Measurements from ENCODE around the gene JARID2. TPM values are rescaled to one million over a fixed set of nuclear protein-coding genes. Genes with fewer than 3 reads are reported as not detected.

JARID2 gene
- total RNA-seq, 1 donor from 2014 or later: 12.5 TPM

DNA sequence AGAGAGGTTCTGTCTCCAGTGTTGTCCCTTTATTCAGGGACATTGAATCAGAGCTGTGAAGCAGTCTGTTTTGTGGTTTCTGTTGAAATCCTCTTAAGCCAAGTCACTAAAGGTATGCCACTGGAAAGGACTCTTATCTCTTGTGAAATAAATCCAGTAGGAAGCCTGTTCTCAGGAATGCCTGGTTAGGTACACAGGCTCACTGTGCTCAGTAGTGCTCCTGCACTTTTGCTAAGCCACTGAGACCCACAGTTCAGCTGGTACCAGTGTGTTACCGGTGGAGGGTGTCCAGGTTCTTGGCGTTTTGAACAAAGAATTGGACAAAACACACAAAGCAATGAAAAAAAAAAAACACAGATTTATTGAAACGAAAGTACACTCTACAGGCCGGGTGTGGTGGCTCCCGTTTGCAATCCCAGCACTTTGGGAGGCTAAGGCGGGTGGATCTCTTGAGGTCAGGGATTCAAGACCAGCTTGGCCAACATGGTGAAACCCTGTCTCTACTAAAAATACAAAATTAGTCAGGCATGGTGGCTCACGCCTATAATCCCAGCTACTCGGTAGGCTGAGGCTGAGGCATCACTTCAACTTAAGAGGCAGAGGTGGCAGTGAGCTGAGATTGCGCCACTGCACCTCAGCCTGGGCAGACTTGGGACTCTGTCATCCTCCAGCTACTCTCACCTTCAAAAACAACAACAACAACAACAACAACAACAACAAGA is 186.1 kb downstream of the JARID2 start:
- Mint-ChIP-seq H3K27ac (ENCODE audit: unreplicated experiment) (no peak overlapping the region), H3K9me3 (ENCODE audit: unreplicated experiment) (peaks cover 5% of the 10 kb centered on the region)

DNA sequence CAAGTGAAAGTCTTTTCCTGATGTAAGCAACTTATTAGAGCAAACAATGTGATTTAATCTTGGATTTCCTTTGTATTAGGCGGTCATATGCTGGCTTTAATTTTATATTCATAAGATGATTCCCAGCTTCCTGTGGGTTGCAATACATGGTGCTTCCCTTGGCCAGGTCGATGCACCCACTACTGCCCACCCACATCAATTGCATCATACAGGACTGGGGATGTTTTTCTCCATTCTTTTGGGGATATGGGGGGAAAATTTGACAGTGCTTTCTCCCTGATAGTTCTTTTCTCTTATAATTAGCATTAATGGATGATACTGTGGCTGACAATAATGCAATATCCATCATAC is 187.6 kb downstream of the JARID2 start:
- Mint-ChIP-seq H3K27ac (ENCODE audit: unreplicated experiment) (no peak overlapping the region), H3K27me3 (ENCODE audit: unreplicated experiment) (no peaks in the 10 kb centered on the region), H3K9me3 (ENCODE audit: unreplicated experiment) (peaks cover 5% of the 10 kb centered on the region), H3K4me3 (ENCODE audit: unreplicated experiment) (no peak overlapping the region), H3K36me3 (ENCODE audit: unreplicated experiment) (no peaks in the 10 kb centered on the region), H3K4me1 (ENCODE audit: unreplicated experiment) (peaks cover 37% of the 10 kb centered on the region)
- TF ChIP-seq, protein P1, sequence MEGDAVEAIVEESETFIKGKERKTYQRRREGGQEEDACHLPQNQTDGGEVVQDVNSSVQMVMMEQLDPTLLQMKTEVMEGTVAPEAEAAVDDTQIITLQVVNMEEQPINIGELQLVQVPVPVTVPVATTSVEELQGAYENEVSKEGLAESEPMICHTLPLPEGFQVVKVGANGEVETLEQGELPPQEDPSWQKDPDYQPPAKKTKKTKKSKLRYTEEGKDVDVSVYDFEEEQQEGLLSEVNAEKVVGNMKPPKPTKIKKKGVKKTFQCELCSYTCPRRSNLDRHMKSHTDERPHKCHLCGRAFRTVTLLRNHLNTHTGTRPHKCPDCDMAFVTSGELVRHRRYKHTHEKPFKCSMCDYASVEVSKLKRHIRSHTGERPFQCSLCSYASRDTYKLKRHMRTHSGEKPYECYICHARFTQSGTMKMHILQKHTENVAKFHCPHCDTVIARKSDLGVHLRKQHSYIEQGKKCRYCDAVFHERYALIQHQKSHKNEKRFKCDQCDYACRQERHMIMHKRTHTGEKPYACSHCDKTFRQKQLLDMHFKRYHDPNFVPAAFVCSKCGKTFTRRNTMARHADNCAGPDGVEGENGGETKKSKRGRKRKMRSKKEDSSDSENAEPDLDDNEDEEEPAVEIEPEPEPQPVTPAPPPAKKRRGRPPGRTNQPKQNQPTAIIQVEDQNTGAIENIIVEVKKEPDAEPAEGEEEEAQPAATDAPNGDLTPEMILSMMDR (IDR thresholded peaks at IDR 0.05): no peak
- DNase-seq (ENCODE audit: extremely low spot score, unreplicated experiment): no peak

More for the DNA sequence above, 186.1 kb downstream of the JARID2 start:
- H3K4me1 Mint-ChIP-seq (ENCODE audit: unreplicated experiment): peaks cover 41% of the 10 kb centered on the region
- no peak overlapping the region for H3K4me3 Mint-ChIP-seq (ENCODE audit: unreplicated experiment)
- DNase-seq (ENCODE audit: extremely low spot score, unreplicated experiment): no peak
- no peaks in the 10 kb centered on the region for H3K27me3 Mint-ChIP-seq (ENCODE audit: unreplicated experiment)
- H3K36me3 Mint-ChIP-seq (ENCODE audit: unreplicated experiment): no peaks in the 10 kb centered on the region
- TF ChIP-seq, protein P1 (IDR thresholded peaks at IDR 0.05): no peak

DNA sequence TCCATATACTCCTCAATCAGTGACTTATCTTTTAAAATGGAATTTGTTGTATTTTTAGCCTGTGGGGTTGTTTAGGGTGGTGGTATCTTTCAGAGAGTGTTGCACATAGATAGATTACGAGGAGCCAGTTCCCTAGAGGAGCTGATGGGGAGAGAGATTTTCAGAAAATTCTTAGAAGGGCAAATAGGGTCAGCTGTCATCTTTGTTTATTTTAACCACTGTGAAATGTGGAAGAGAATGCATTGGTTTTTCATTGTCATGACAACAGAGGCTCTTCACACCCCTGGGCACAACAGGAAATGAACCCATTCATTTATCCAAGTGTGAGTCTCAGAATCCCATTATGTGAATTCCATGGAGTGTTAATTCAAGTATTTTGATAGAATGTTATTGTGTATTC is 188.4 kb downstream of the JARID2 start:
- no peak overlapping the region for H3K4me3 Mint-ChIP-seq (ENCODE audit: unreplicated experiment)
- DNase-seq (ENCODE audit: extremely low spot score, unreplicated experiment): no peak
- H3K36me3 Mint-ChIP-seq (ENCODE audit: unreplicated experiment): no peaks in the 10 kb centered on the region
- TF ChIP-seq, protein P1 (IDR thresholded peaks at IDR 0.05): no peak
- peaks cover 5% of the 10 kb centered on the region for H3K9me3 Mint-ChIP-seq (ENCODE audit: unreplicated experiment)
- peaks cover 44% of the 10 kb centered on the region for H3K4me1 Mint-ChIP-seq (ENCODE audit: unreplicated experiment)
- H3K27me3 Mint-ChIP-seq (ENCODE audit: unreplicated experiment): no peaks in the 10 kb centered on the region
- H3K27ac Mint-ChIP-seq (ENCODE audit: unreplicated experiment): peak overlapping the region; percentile 56

DNA sequence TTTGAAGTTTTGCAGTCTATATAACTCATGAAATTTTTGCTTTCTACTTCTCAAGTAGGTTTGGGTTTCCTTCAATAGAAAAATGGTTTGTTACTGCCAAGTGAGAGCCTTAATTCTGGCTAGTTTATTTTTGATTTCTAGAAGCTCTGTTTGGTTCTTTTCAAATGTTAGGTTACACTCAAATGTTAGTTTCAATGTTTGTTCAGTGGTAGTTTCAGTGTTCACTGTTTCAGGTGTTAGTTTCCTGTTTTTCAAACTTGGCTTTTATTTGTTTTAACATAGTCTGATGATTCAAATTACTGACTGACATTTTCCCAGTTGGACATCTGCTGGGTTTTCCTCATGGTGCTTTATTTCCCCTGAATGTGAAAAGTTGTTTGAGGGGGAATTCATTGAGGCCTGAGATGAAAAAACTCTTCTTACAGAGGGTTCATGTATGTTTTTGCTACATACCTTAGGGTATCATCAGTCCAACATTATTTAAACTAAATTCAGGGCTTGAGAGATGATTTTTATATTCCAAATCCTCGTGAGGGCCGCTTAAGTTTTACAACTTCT is 189.0 kb downstream of the JARID2 start:
- H3K36me3 Mint-ChIP-seq (ENCODE audit: unreplicated experiment): no peaks in the 10 kb centered on the region
- no peak for DNase-seq (ENCODE audit: extremely low spot score, unreplicated experiment)
- no peak overlapping the region for H3K27ac Mint-ChIP-seq (ENCODE audit: unreplicated experiment)
- peaks cover 5% of the 10 kb centered on the region for H3K9me3 Mint-ChIP-seq (ENCODE audit: unreplicated experiment)
- no peak overlapping the region for H3K4me3 Mint-ChIP-seq (ENCODE audit: unreplicated experiment)
- TF ChIP-seq, protein P1 (IDR thresholded peaks at IDR 0.05): no peak
- H3K4me1 Mint-ChIP-seq (ENCODE audit: unreplicated experiment): peaks cover 44% of the 10 kb centered on the region
- H3K27me3 Mint-ChIP-seq (ENCODE audit: unreplicated experiment): no peaks in the 10 kb centered on the region

DNA sequence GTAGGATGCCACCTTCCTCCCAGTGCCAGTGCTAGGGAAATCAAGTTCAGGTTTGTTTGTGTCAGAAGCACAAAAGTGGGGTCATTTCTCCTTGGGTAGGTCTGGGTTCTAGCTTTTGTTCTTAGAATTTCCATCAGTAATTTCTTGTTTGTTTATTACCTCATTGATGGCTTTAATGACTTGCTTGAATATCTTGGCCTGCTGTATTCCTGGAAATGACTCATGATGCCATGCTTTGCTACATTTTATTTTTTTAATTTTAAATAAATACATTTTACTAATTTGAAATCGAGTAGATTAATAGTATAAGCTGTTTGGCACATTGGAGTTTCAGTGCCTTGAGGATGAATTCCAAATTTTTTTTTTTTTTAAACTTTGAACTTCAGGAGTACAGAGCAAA is 189.6 kb downstream of the JARID2 start:
- TF ChIP-seq, protein P1 (IDR thresholded peaks at IDR 0.05): no peak
- Mint-ChIP-seq H3K4me1 (ENCODE audit: unreplicated experiment) (peaks cover 44% of the 10 kb centered on the region), H3K9me3 (ENCODE audit: unreplicated experiment) (peaks cover 5% of the 10 kb centered on the region), H3K4me3 (ENCODE audit: unreplicated experiment) (no peak overlapping the region), H3K36me3 (ENCODE audit: unreplicated experiment) (no peaks in the 10 kb centered on the region), H3K27me3 (ENCODE audit: unreplicated experiment) (no peaks in the 10 kb centered on the region), H3K27ac (ENCODE audit: unreplicated experiment) (no peak overlapping the region)
- DNase-seq (ENCODE audit: extremely low spot score, unreplicated experiment): no peak

Data from osteocyte (in vitro differentiated cells).